ENCODE results near the gene DOCK6. TPM values are rescaled to one million over a fixed set of nuclear protein-coding genes. Genes with fewer than 3 reads are reported as not detected.
"Not testable (repeated sequence)": the region's sequence is repeated elsewhere in the genome, so short reads cannot be mapped to it uniquely, and the experiment has no call there.

DOCK6 gene
- total RNA-seq, 2 experiments from 2014 or later, result 0.13 to 0.76 TPM

- Mint-ChIP-seq H3K27ac (no peak overlapping the region), H3K36me3 (ENCODE audit: low read depth) (no peaks in the 10 kb centered on the region), H3K27me3 (ENCODE audit: low read depth) (no peaks in the 10 kb centered on the region), H3K4me3 (no peak overlapping the region), H3K4me1 (ENCODE audit: low read depth) (no peaks in the 10 kb centered on the region), H3K9me3 (ENCODE audit: insufficient read depth) (no peaks in the 10 kb centered on the region)
- ChIA-PET CTCF (no interaction called here), POLR2A (no interaction called here)
- ATAC-seq (no peak), DNase-seq (no peak)
Observed at GRCh38 chr19:11173516-11174155, 88.7 kb downstream of the DOCK6 start.

GRCh38 chr19:11172576-11172975 is 89.7 kb downstream of the DOCK6 start:
- DNase-seq (no peak), ATAC-seq (no peak)
- H3K27ac Mint-ChIP-seq, result no peak overlapping the region
- no peaks in the 10 kb centered on the region for H3K27me3 Mint-ChIP-seq (ENCODE audit: low read depth)
- no peaks in the 10 kb centered on the region for H3K4me1 Mint-ChIP-seq (ENCODE audit: low read depth)
- H3K36me3 Mint-ChIP-seq (ENCODE audit: low read depth), result no peaks in the 10 kb centered on the region
- H3K9me3 Mint-ChIP-seq (ENCODE audit: insufficient read depth), result no peaks in the 10 kb centered on the region
- POLR2A ChIA-PET, result no interaction called here
- CTCF ChIA-PET, result no interaction called here
- H3K4me3 Mint-ChIP-seq, result no peak overlapping the region

- no peak for DNase-seq
- no peak overlapping the region for H3K4me3 Mint-ChIP-seq
- H3K4me1 Mint-ChIP-seq (ENCODE audit: low read depth), result no peaks in the 10 kb centered on the region
- H3K27ac Mint-ChIP-seq, result no peak overlapping the region
- ATAC-seq, result no peak
- ChIA-PET CTCF (no interaction called here), POLR2A (no interaction called here)
- no peaks in the 10 kb centered on the region for H3K36me3 Mint-ChIP-seq (ENCODE audit: low read depth)
- no peaks in the 10 kb centered on the region for H3K27me3 Mint-ChIP-seq (ENCODE audit: low read depth)
- no peaks in the 10 kb centered on the region for H3K9me3 Mint-ChIP-seq (ENCODE audit: insufficient read depth)
Observed at GRCh38 chr19:11171144-11171543, 91.2 kb downstream of the DOCK6 start.

- CTCF ChIA-PET, result no interaction called here
- no peaks in the 10 kb centered on the region for H3K36me3 Mint-ChIP-seq (ENCODE audit: low read depth)
- no peak for ATAC-seq
- no peaks in the 10 kb centered on the region for H3K27me3 Mint-ChIP-seq (ENCODE audit: low read depth)
- no peak overlapping the region for H3K27ac Mint-ChIP-seq
- DNase-seq, result no peak
- POLR2A ChIA-PET, result no interaction called here
- no peak overlapping the region for H3K4me3 Mint-ChIP-seq
- no peaks in the 10 kb centered on the region for H3K4me1 Mint-ChIP-seq (ENCODE audit: low read depth)
- no peaks in the 10 kb centered on the region for H3K9me3 Mint-ChIP-seq (ENCODE audit: insufficient read depth)
Observed at GRCh38 chr19:11169896-11170678, 92.2 kb downstream of the DOCK6 start.

GRCh38 chr19:11168568-11168967 is 93.8 kb downstream of the DOCK6 start:
- no peak for ATAC-seq
- Mint-ChIP-seq H3K36me3 (ENCODE audit: low read depth) (no peaks in the 10 kb centered on the region), H3K9me3 (ENCODE audit: insufficient read depth) (no peaks in the 10 kb centered on the region), H3K27ac (no peak overlapping the region), H3K4me1 (ENCODE audit: low read depth) (no peaks in the 10 kb centered on the region), H3K27me3 (ENCODE audit: low read depth) (peaks cover 2% of the 10 kb centered on the region), H3K4me3 (no peak overlapping the region)
- CTCF ChIA-PET, result no interaction called here
- DNase-seq, result no peak
- POLR2A ChIA-PET, result no interaction called here

GRCh38 chr19:11166281-11167142 is 95.8 kb downstream of the DOCK6 start:
- no peak overlapping the region for H3K27ac Mint-ChIP-seq
- H3K27me3 Mint-ChIP-seq (ENCODE audit: low read depth), result peaks cover 2% of the 10 kb centered on the region
- ChIA-PET CTCF (no interaction called here), POLR2A (interaction anchor here (0.6 kb wide), 1 partner anchor 22 kb away, joined by 3 read pairs; no protein-coding TSS in a partner anchor)
- DNase-seq, result no peak
- H3K4me1 Mint-ChIP-seq (ENCODE audit: low read depth), result no peaks in the 10 kb centered on the region
- no peak overlapping the region for H3K4me3 Mint-ChIP-seq
- no peaks in the 10 kb centered on the region for H3K36me3 Mint-ChIP-seq (ENCODE audit: low read depth)
- no peak for ATAC-seq
- no peaks in the 10 kb centered on the region for H3K9me3 Mint-ChIP-seq (ENCODE audit: insufficient read depth)

- no peak overlapping the region for H3K4me3 Mint-ChIP-seq
- ChIA-PET POLR2A (interaction anchor here (0.6 kb wide), 1 partner anchor 23 kb away, joined by 3 read pairs; no protein-coding TSS in a partner anchor), CTCF (interaction anchor here (1.6 kb wide), 1 partner anchor 10 kb away, joined by 4 read pairs; the partner anchor contains the start of gene SPC24)
- no peaks in the 10 kb centered on the region for H3K4me1 Mint-ChIP-seq (ENCODE audit: low read depth)
- DNase-seq (no peak), ATAC-seq (no peak)
- no peak overlapping the region for H3K27ac Mint-ChIP-seq
- H3K9me3 Mint-ChIP-seq (ENCODE audit: insufficient read depth), result no peaks in the 10 kb centered on the region
- H3K36me3 Mint-ChIP-seq (ENCODE audit: low read depth), result no peaks in the 10 kb centered on the region
- peaks cover 2% of the 10 kb centered on the region for H3K27me3 Mint-ChIP-seq (ENCODE audit: low read depth)
Observed at GRCh38 chr19:11165486-11166030, 96.8 kb downstream of the DOCK6 start.

- Mint-ChIP-seq H3K27ac (no peak overlapping the region), H3K36me3 (ENCODE audit: low read depth) (no peaks in the 10 kb centered on the region), H3K4me3 (no peak overlapping the region), H3K4me1 (ENCODE audit: low read depth) (no peaks in the 10 kb centered on the region), H3K27me3 (ENCODE audit: low read depth) (peaks cover 2% of the 10 kb centered on the region), H3K9me3 (ENCODE audit: insufficient read depth) (no peaks in the 10 kb centered on the region)
- POLR2A ChIA-PET, result no interaction called here
- ATAC-seq (no peak), DNase-seq (no peak)
- CTCF ChIA-PET, result interaction anchor here (1.6 kb wide), 1 partner anchor 9 kb away, joined by 4 read pairs; the partner anchor contains the start of gene SPC24
Observed at GRCh38 chr19:11164879-11165406, 97.4 kb downstream of the DOCK6 start.

- ChIA-PET CTCF (interaction anchor here (1.6 kb wide), 1 partner anchor 8 kb away, joined by 4 read pairs; the partner anchor contains the start of gene SPC24), POLR2A (interaction anchor here (0.6 kb wide), 1 partner anchor 48 kb away, joined by 3 read pairs; no protein-coding TSS in a partner anchor)
- peaks cover 2% of the 10 kb centered on the region for H3K27me3 Mint-ChIP-seq (ENCODE audit: low read depth)
- H3K4me1 Mint-ChIP-seq (ENCODE audit: low read depth), result no peaks in the 10 kb centered on the region
- H3K9me3 Mint-ChIP-seq (ENCODE audit: insufficient read depth), result no peaks in the 10 kb centered on the region
- ATAC-seq (no peak), DNase-seq (no peak)
- no peak overlapping the region for H3K4me3 Mint-ChIP-seq
- no peak overlapping the region for H3K27ac Mint-ChIP-seq
- no peaks in the 10 kb centered on the region for H3K36me3 Mint-ChIP-seq (ENCODE audit: low read depth)
Observed at GRCh38 chr19:11164296-11164695, 98.0 kb downstream of the DOCK6 start.

GRCh38 chr19:11160440-11160768 is 101.9 kb downstream of the DOCK6 start:
- H3K4me1 Mint-ChIP-seq (ENCODE audit: low read depth); H3K4me3 Mint-ChIP-seq; CTCF ChIA-PET; ATAC-seq; H3K27me3 Mint-ChIP-seq (ENCODE audit: low read depth); H3K9me3 Mint-ChIP-seq (ENCODE audit: insufficient read depth); H3K36me3 Mint-ChIP-seq (ENCODE audit: low read depth); DNase-seq; H3K27ac Mint-ChIP-seq; POLR2A ChIA-PET: not testable (repeated sequence)

- H3K4me3 Mint-ChIP-seq, result no peak overlapping the region
- peaks cover 2% of the 10 kb centered on the region for H3K27me3 Mint-ChIP-seq (ENCODE audit: low read depth)
- no peaks in the 10 kb centered on the region for H3K9me3 Mint-ChIP-seq (ENCODE audit: insufficient read depth)
- no peak overlapping the region for H3K27ac Mint-ChIP-seq
- peaks cover 2% of the 10 kb centered on the region for H3K36me3 Mint-ChIP-seq (ENCODE audit: low read depth)
- no peak for DNase-seq
- peaks cover 7% of the 10 kb centered on the region for H3K4me1 Mint-ChIP-seq (ENCODE audit: low read depth)
- ChIA-PET POLR2A (no interaction called here), CTCF (no interaction called here)
- ATAC-seq, result no peak
Observed at GRCh38 chr19:11159598-11160439, 102.5 kb downstream of the DOCK6 start.
